HEK293T (cell line): ENCODE results near the gene KLHL29.

Source experiments
- BHLHE40 ChIP-seq: fragments of 450-650 bp; IDR thresholded peaks from 2 replicates; pipeline ENCODE4 v1.6.1; 2016; ENCODE audit warnings: mild to moderate bottlenecking, moderate library complexity, borderline replicate concordance
- ELF4 ChIP-seq: fragments of 450-650 bp; IDR thresholded peaks from 2 replicates; pipeline ENCODE4 v1.6.1; 2017; ENCODE audit warnings: antibody characterized with exemption
- FOXK2 ChIP-seq: fragments of 450-650 bp; IDR thresholded peaks from 2 replicates; pipeline ENCODE4 v1.6.1; 2016; ENCODE audit warnings: mild to moderate bottlenecking
- LEF1 ChIP-seq: fragments of 450-650 bp; IDR thresholded peaks from 2 replicates; pipeline ENCODE4 v1.6.1; 2017; ENCODE audit warnings: mild to moderate bottlenecking, borderline replicate concordance
- NFRKB ChIP-seq: fragments of 450-650 bp; IDR thresholded peaks from 2 replicates; pipeline ENCODE4 v1.6.1; 2016; ENCODE audit warnings: mild to moderate bottlenecking, moderate library complexity
- PKNOX1 ChIP-seq: fragments of 450-650 bp; IDR thresholded peaks from 2 replicates; pipeline ENCODE4 v1.6.1; 2016
- SUZ12 ChIP-seq: fragments of 450-650 bp; IDR thresholded peaks from 2 replicates; pipeline ENCODE4 v1.6.1; 2016; ENCODE audit warnings: mild to moderate bottlenecking

GRCh38 chr2:23533338-23533695 is 148.3 kb downstream of the KLHL29 start:
- no peak for TF ChIP-seq PKNOX1
- no peak for TF ChIP-seq ELF4
- no peak for TF ChIP-seq FOXK2
- TF ChIP-seq LEF1, result no peak
- TF ChIP-seq BHLHE40, result no peak
- no peak for TF ChIP-seq NFRKB
- no peak for TF ChIP-seq SUZ12
